Measurements from ENCODE around the gene CISTR. TPM values are rescaled to one million over a fixed set of nuclear protein-coding genes. Genes with fewer than 3 reads are reported as not detected.

Gene CISTR
- total RNA-seq, 4 donors from 2014 or later: not detected

DNA sequence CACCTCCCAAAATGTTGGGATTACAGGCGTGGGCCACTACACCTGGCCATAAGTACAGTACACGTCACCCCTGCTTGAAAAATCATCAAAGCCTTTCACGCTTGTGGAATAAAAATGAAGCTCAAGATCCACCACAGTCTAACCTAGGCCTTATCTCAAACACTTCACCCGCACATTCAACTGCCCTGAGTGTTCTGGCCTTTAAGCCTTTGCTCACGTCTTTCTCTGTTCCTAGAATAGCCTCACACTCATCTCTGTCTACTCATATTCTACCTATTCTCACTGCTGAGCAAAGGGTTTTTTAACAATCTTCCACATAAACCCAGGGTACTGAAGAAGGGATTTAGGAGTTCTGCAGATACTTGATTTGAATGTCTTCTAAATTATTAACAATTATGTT, 34.5 kb downstream of the CISTR start:
- Histone ChIP-seq H3K27ac (replicated peaks in 1 of 4) (no peak overlapping the region), H3K4me1 (no peaks in the 10 kb centered on the region), H3K36me3 (peaks cover 81 to 100% (median 99%) of the 10 kb centered on the region in 4 donors), H3K4me3 (no peak overlapping the region), H3K27me3 (no peaks in the 10 kb centered on the region), H3K9me3 (no peaks in the 10 kb centered on the region)
- intact Hi-C loops (cut with DNase I): no loop called here
- WGBS: 86% methylated on average over 5 of the region's 5 CpGs
- no peak for DNase-seq (ENCODE audit: extremely low spot score)
- TF ChIP-seq, protein P1, sequence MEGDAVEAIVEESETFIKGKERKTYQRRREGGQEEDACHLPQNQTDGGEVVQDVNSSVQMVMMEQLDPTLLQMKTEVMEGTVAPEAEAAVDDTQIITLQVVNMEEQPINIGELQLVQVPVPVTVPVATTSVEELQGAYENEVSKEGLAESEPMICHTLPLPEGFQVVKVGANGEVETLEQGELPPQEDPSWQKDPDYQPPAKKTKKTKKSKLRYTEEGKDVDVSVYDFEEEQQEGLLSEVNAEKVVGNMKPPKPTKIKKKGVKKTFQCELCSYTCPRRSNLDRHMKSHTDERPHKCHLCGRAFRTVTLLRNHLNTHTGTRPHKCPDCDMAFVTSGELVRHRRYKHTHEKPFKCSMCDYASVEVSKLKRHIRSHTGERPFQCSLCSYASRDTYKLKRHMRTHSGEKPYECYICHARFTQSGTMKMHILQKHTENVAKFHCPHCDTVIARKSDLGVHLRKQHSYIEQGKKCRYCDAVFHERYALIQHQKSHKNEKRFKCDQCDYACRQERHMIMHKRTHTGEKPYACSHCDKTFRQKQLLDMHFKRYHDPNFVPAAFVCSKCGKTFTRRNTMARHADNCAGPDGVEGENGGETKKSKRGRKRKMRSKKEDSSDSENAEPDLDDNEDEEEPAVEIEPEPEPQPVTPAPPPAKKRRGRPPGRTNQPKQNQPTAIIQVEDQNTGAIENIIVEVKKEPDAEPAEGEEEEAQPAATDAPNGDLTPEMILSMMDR (IDR thresholded peaks at IDR 0.05): no peak

- DNase-seq (ENCODE audit: extremely low spot score): no peak
- Histone ChIP-seq H3K9me3 (no peaks in the 10 kb centered on the region), H3K4me3 (no peak overlapping the region), H3K4me1 (no peaks in the 10 kb centered on the region), H3K27me3 (no peaks in the 10 kb centered on the region), H3K36me3 (peaks cover 57 to 84% (median 74%) of the 10 kb centered on the region in 4 donors), H3K27ac (replicated peaks in 1 of 4) (no peak overlapping the region)
- WGBS: 95% methylated on average over 4 of the region's 4 CpGs
- intact Hi-C loops (cut with DNase I): no loop called here
- TF ChIP-seq EP300 (IDR thresholded peaks at IDR 0.05): no peak
- no peak for TF ChIP-seq POLR2AphosphoS5 (IDR thresholded peaks at IDR 0.05)
- TF ChIP-seq, protein P1 (IDR thresholded peaks at IDR 0.05): no peak
- no peak for TF ChIP-seq POLR2A (IDR thresholded peaks at IDR 0.05; ENCODE audit: low read depth)
Measured at GRCh38 chr12:53714004-53714403, 37.8 kb downstream of the CISTR start.

- no peak for DNase-seq (ENCODE audit: extremely low spot score)
- TF ChIP-seq EP300 (IDR thresholded peaks at IDR 0.05) (no peak), POLR2A (IDR thresholded peaks at IDR 0.05; ENCODE audit: low read depth) (no peak), POLR2AphosphoS5 (IDR thresholded peaks at IDR 0.05) (no peak)
- TF ChIP-seq, protein P1 (IDR thresholded peaks at IDR 0.05): no peak
- Histone ChIP-seq H3K4me1 (no peaks in the 10 kb centered on the region), H3K4me3 (no peak overlapping the region), H3K9me3 (no peaks in the 10 kb centered on the region), H3K27ac (replicated peaks in 1 of 4) (no peak overlapping the region), H3K27me3 (no peaks in the 10 kb centered on the region), H3K36me3 (peaks cover 52 to 79% (median 69%) of the 10 kb centered on the region in 4 donors)
- WGBS: 67% methylated on average over 6 of the region's 9 CpGs
- intact Hi-C loops (cut with DNase I): no loop called here
Measured at GRCh38 chr12:53713516-53713915, 38.3 kb downstream of the CISTR start.

- intact Hi-C loops (cut with DNase I): no loop called here
- no peak overlapping the region for H3K4me3 ChIP-seq
- no peak overlapping the region for H3K27ac ChIP-seq (replicated peaks in 1 of 4)
- H3K27me3 ChIP-seq: peaks cover 0 to 5% (median 0%) of the 10 kb centered on the region in 4 donors
- no peak for DNase-seq (ENCODE audit: extremely low spot score)
- H3K4me1 ChIP-seq: no peaks in the 10 kb centered on the region
- no peaks in the 10 kb centered on the region for H3K9me3 ChIP-seq
- peaks cover 52 to 65% (median 57%) of the 10 kb centered on the region in 4 donors for H3K36me3 ChIP-seq
- WGBS: 74% methylated on average over 8 of the region's 8 CpGs
- TF ChIP-seq EP300 (IDR thresholded peaks at IDR 0.05): no peak
- no peak for TF ChIP-seq POLR2A (IDR thresholded peaks at IDR 0.05; ENCODE audit: low read depth)
- TF ChIP-seq POLR2AphosphoS5 (IDR thresholded peaks at IDR 0.05): no peak
- TF ChIP-seq, protein P1 (IDR thresholded peaks at IDR 0.05): no peak
Measured at GRCh38 chr12:53712059-53712643, 39.6 kb downstream of the CISTR start.

GRCh38 chr12:53710091-53710490, 41.7 kb downstream of the CISTR start:
- whole genome bisulfite sequencing: 39% methylated on average over 6 of the region's 6 CpGs
- no peak for TF ChIP-seq POLR2AphosphoS5 (IDR thresholded peaks at IDR 0.05)
- TF ChIP-seq, protein P1 (IDR thresholded peaks at IDR 0.05): no peak
- no peak for TF ChIP-seq EP300 (IDR thresholded peaks at IDR 0.05)
- TF ChIP-seq POLR2A (IDR thresholded peaks at IDR 0.05; ENCODE audit: low read depth): no peak
- Histone ChIP-seq H3K9me3 (no peaks in the 10 kb centered on the region), H3K4me3 (no peak overlapping the region), H3K36me3 (peaks cover 34 to 45% (median 37%) of the 10 kb centered on the region in 4 donors), H3K27ac (replicated peaks in 1 of 4) (no peak overlapping the region), H3K27me3 (peaks cover 0 to 24% (median 5%) of the 10 kb centered on the region in 4 donors), H3K4me1 (no peaks in the 10 kb centered on the region)
- DNase-seq (ENCODE audit: extremely low spot score): no peak
- intact Hi-C loops (cut with DNase I): no loop called here
